ENCODE measurements around the gene FOXO3.
"Not testable (repeated sequence)": the region's sequence is repeated elsewhere in the genome, so short reads cannot be mapped to it uniquely, and the experiment has no call there.

Gene FOXO3

DNA sequence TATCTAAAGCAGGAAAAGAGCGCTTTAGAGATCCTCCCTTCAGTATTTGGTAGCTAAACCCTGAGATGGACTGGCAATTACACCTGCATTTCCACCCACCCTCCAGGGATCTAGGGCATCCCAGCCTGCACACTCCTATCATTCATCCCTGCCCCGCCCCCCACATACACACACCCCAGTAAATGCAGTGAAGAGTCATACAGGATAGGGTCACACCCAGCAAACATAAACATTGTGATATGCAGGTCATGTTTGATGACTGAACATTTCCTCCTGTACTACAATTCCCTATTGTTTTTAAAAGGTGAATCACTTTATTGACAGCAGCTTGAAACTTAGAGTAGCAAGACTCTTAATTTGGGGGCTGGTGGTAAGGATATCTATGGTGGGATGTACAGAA lies 112.9 kb downstream of the FOXO3 start:
- H3K4me1 ChIP-seq (ENCODE audit: control insufficient read depth, insufficient read depth, low read length) = peaks cover 28% of the 10 kb centered on the region
- H3K9me3 ChIP-seq (ENCODE audit: control insufficient read depth, insufficient read depth, low read length) = no peaks in the 10 kb centered on the region
- no peaks in the 10 kb centered on the region for H3K27me3 ChIP-seq (ENCODE audit: control insufficient read depth, insufficient read depth, low read length)
- H3K4me3 ChIP-seq (ENCODE audit: low read depth, low read length) = no peak overlapping the region
- no peaks in the 10 kb centered on the region for H3K36me3 ChIP-seq (ENCODE audit: control insufficient read depth, insufficient read depth, low read length)
- H3K9ac ChIP-seq (ENCODE audit: low read depth, low read length) = no peak overlapping the region

DNA sequence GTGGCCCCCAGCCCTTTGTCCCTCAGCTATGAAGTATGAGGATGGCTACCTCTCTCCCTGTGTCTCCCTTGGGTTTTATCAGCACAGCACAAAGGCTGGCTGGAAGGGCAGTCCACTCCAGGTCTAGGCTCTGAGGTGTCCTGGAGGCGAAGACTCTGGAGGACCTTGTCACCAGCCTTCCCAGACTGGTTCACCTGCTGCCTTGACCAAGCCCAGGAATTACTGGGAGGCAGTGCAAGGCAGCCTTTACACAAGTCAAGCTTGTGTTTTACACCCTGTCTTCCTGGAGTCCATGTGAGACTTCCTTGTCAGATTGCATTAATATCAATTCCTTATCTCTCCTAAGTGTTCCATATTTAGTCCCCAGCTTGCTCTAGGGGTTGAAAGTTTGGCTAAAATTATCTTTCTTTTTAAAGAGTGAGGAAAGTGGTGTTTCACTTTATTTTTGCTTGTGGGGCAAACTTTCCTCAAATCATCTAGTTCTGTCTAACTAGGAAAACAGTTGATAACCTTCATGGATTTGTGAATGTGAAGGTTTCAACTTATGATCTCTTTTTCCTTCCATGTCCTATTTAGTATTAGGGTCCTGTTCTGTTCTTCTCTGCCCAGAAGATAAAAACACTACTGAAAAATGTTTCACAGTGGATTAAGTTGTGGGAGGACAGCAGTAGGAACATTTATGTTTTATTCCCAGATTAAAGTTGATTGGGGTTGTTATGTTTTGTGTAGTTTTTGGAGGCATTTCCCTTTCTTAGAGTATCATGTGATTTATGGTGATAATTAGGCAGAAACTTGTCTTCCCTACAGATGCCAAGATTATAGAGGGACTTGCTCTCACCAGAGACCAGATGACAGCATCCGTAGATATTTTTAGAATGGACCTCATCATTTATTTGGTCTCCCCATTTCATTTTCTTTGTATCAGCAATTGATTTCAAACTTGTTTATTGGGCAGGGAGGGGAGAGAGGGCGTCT lies 114.8 kb downstream of the FOXO3 start:
- no peak overlapping the region for H3K4me3 ChIP-seq (ENCODE audit: low read depth, low read length)
- H3K9me3 ChIP-seq (ENCODE audit: control insufficient read depth, insufficient read depth, low read length) = no peaks in the 10 kb centered on the region
- no peaks in the 10 kb centered on the region for H3K27me3 ChIP-seq (ENCODE audit: control insufficient read depth, insufficient read depth, low read length)
- H3K4me1 ChIP-seq (ENCODE audit: control insufficient read depth, insufficient read depth, low read length) = peaks cover 28% of the 10 kb centered on the region
- H3K9ac ChIP-seq (ENCODE audit: low read depth, low read length) = no peak overlapping the region
- no peaks in the 10 kb centered on the region for H3K36me3 ChIP-seq (ENCODE audit: control insufficient read depth, insufficient read depth, low read length)

DNA sequence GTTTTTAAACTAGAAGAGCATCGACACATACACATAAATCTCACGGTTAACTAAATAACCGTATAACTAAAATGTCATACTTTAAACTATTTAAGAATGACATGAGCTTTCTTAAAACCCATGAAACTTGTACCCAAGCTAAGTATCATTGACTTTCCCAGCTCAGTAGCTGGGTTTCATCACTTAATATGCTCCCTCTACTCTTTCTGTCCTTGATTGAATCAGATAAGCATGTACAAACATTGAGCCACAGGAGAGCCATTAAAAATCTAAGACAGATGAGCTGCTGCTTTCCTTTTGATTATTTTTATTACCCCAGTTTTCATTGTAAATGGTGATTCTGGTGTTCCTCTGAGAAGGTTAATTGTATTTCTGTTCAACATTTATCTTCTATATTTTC lies 115.8 kb downstream of the FOXO3 start:
- Histone ChIP-seq H3K27me3 (ENCODE audit: control insufficient read depth, insufficient read depth, low read length) (no peaks in the 10 kb centered on the region), H3K9ac (ENCODE audit: low read depth, low read length) (no peak overlapping the region), H3K36me3 (ENCODE audit: control insufficient read depth, insufficient read depth, low read length) (no peaks in the 10 kb centered on the region), H3K4me1 (ENCODE audit: control insufficient read depth, insufficient read depth, low read length) (peaks cover 19% of the 10 kb centered on the region), H3K4me3 (ENCODE audit: low read depth, low read length) (no peak overlapping the region), H3K9me3 (ENCODE audit: control insufficient read depth, insufficient read depth, low read length) (no peaks in the 10 kb centered on the region)

DNA sequence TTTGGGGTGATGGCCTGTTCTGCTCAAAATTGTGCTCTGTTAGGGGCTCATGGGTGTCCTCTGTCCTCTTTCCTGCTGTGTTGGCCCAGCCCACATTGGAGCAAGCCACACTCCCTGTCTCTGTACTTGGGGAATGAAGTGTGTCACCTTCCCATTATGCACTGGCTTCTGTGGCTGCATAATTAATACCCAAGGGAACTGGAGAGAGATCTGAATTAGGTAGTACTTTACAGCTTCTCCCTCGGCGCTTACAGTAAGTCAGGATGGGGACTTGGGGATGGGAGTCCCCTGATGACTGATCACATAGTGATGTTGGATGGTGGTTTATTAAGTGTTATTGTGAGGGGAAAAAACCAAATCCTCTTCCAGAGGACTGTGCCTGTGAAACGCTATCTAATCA lies 116.6 kb downstream of the FOXO3 start:
- H3K9me3 ChIP-seq (ENCODE audit: control insufficient read depth, insufficient read depth, low read length) = no peaks in the 10 kb centered on the region
- no peak overlapping the region for H3K9ac ChIP-seq (ENCODE audit: low read depth, low read length)
- H3K36me3 ChIP-seq (ENCODE audit: control insufficient read depth, insufficient read depth, low read length) = no peaks in the 10 kb centered on the region
- H3K27me3 ChIP-seq (ENCODE audit: control insufficient read depth, insufficient read depth, low read length) = no peaks in the 10 kb centered on the region
- peaks cover 13% of the 10 kb centered on the region for H3K4me1 ChIP-seq (ENCODE audit: control insufficient read depth, insufficient read depth, low read length)
- no peak overlapping the region for H3K4me3 ChIP-seq (ENCODE audit: low read depth, low read length)

DNA sequence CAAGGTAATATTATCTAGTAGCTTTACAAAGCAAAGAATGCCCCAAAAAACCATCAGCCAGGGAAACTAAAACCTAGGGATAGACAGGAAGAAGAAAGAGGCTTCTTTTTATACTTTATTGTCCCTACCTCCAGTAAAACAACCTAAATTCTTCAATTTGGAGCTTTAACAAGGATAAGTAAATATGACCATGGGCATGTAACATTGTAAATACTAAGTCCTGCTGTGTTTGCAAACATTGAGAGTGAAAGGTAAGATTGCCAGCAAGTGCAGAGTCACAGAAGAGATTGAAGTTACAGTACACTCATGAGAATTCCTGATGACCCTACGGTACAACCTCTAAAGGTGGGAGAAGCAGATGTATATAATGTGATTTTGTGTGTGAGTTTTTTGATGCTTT lies 117.2 kb downstream of the FOXO3 start:
- Histone ChIP-seq H3K9ac (ENCODE audit: low read depth, low read length) (no peak overlapping the region), H3K4me3 (ENCODE audit: low read depth, low read length) (no peak overlapping the region), H3K4me1 (ENCODE audit: control insufficient read depth, insufficient read depth, low read length) (peaks cover 8% of the 10 kb centered on the region), H3K36me3 (ENCODE audit: control insufficient read depth, insufficient read depth, low read length) (no peaks in the 10 kb centered on the region), H3K27me3 (ENCODE audit: control insufficient read depth, insufficient read depth, low read length) (no peaks in the 10 kb centered on the region), H3K9me3 (ENCODE audit: control insufficient read depth, insufficient read depth, low read length) (no peaks in the 10 kb centered on the region)

DNA sequence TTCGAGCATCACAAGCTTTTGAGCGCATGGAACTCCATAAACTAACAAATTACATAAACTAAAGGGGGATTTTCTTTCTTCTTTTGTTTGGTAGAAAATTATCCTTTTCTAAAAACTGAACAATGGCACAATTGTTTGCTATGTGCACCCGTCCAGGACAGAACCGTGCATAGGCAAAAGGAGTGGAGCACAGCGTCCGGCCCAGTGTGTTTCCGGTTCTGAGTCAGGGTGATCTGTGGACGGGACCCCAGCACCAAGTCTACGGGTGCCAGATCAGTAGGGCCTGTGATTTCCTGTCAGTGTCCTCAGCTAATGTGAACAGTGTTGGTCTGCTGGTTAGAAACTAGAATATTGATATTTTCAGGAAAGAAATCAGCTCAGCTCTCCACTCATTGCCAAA lies 119.6 kb downstream of the FOXO3 start:
- H3K36me3 ChIP-seq (ENCODE audit: control insufficient read depth, insufficient read depth, low read length); H3K9me3 ChIP-seq (ENCODE audit: control insufficient read depth, insufficient read depth, low read length); H3K9ac ChIP-seq (ENCODE audit: low read depth, low read length); H3K4me1 ChIP-seq (ENCODE audit: control insufficient read depth, insufficient read depth, low read length); H3K27me3 ChIP-seq (ENCODE audit: control insufficient read depth, insufficient read depth, low read length); H3K4me3 ChIP-seq (ENCODE audit: low read depth, low read length): not testable (repeated sequence)

DNA sequence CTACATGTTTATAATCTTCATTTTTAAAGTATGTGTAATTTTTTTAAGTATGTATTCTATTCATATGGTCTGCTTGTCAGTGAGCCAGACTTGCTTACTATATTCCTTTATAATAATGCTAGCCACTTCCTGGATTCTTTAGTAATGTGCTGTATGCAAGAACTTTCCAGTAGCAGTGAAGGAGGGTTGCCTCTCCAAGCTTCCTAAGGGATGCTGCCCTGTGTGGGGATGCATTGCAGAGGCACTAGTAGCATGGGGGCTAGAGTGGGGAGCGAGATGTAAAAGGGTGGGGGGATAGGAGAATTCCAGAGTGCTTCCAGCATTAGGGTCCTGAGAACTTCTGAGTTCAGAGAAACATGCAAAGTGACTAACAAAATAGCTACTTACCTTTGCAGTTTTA lies 121.0 kb downstream of the FOXO3 start:
- not testable (repeated sequence) for H3K4me1 ChIP-seq (ENCODE audit: control insufficient read depth, insufficient read depth, low read length); H3K9me3 ChIP-seq (ENCODE audit: control insufficient read depth, insufficient read depth, low read length); H3K36me3 ChIP-seq (ENCODE audit: control insufficient read depth, insufficient read depth, low read length); H3K4me3 ChIP-seq (ENCODE audit: low read depth, low read length); H3K27me3 ChIP-seq (ENCODE audit: control insufficient read depth, insufficient read depth, low read length); H3K9ac ChIP-seq (ENCODE audit: low read depth, low read length)

DNA sequence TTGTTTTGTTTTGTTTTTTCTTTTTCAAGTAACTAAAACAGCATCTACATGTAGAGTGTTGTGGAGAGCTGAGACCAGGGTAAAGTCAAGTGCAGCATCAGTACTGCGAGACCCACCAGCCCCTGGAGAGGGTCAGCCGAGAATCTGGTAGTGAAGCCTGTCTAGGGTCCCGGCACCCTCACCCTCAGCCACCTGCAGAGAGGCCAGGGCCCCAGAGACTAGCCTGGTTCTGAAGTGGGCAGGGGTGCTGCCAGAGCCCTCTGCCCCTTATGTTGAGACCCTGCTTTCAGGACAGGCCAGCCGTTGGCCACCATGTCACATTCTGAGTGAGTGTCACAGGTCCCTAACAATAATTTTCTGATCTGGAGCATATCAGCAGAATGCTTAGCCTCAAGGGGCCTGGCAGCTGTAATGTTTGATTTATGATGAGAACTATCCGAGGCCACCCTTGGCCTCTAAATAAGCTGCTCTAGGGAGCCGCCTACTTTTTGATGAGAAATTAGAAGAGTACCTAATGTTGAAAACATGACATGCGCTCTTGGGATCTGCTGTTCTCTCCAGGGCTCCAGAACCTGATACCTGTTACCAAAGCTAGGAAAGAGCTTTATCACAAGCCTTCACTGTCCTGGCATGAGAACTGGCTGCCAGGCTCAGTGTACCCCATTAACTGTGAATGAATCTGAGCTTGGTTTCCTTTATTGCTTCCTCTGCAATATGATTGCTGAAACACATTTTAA lies 121.8 kb downstream of the FOXO3 start:
- not testable (repeated sequence) for H3K4me3 ChIP-seq (ENCODE audit: low read depth, low read length); H3K9me3 ChIP-seq (ENCODE audit: control insufficient read depth, insufficient read depth, low read length); H3K27me3 ChIP-seq (ENCODE audit: control insufficient read depth, insufficient read depth, low read length)

DNA sequence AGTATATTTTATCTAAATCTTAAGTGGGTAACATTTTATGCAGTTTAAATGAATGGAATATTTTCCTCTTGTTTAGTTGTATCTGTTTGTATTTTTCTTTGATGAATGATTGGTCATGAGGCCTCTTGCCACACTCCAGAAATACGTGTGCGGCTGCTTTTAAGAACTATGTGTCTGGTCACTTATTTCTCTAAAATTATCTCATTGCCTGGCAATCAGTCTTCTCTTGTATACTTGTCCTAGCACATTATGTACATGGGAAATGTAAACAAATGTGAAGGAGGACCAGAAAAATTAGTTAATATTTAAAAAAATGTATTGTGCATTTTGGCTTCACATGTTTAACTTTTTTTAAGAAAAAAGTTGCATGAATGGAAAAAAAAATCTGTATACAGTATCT lies 123.3 kb downstream of the FOXO3 start:
- not testable (repeated sequence) for H3K9me3 ChIP-seq (ENCODE audit: control insufficient read depth, insufficient read depth, low read length); H3K27me3 ChIP-seq (ENCODE audit: control insufficient read depth, insufficient read depth, low read length); H3K36me3 ChIP-seq (ENCODE audit: control insufficient read depth, insufficient read depth, low read length); H3K4me1 ChIP-seq (ENCODE audit: control insufficient read depth, insufficient read depth, low read length); H3K9ac ChIP-seq (ENCODE audit: low read depth, low read length); H3K4me3 ChIP-seq (ENCODE audit: low read depth, low read length)

More for the DNA sequence above, 121.8 kb downstream of the FOXO3 start:
- not testable (repeated sequence) for H3K36me3 ChIP-seq (ENCODE audit: control insufficient read depth, insufficient read depth, low read length); H3K4me1 ChIP-seq (ENCODE audit: control insufficient read depth, insufficient read depth, low read length); H3K9ac ChIP-seq (ENCODE audit: low read depth, low read length)

DNA sequence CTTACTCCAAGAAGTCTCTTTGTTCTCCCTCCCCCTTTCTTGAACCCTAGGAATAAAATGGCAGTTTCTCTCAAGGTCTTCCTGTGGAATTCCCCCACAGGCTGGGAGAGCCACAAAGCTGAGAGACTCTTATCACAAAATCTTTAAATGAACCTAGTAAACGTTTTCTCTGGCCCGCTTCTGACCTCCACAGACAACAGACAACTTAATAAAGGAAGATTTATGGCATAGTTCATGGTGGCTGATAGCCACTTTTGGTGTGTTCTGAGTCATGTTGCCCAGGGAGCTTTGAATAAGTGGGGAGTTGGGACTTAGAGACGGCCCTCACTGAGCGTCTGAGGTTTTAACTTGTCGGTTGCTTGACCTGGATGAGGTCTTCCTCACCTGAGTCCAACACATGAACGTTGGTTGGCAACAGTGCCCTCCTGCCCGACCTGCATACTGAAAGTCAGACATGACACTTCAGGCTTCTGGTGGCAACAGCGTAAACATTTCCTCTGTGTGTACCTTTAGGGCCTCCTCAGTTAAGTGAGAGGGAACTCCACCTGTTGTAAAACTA lies 124.1 kb downstream of the FOXO3 start:
- Histone ChIP-seq H3K36me3 (ENCODE audit: control insufficient read depth, insufficient read depth, low read length) (peaks cover 4% of the 10 kb centered on the region), H3K9me3 (ENCODE audit: control insufficient read depth, insufficient read depth, low read length) (no peaks in the 10 kb centered on the region), H3K27me3 (ENCODE audit: control insufficient read depth, insufficient read depth, low read length) (no peaks in the 10 kb centered on the region), H3K4me3 (ENCODE audit: low read depth, low read length) (no peak overlapping the region), H3K4me1 (ENCODE audit: control insufficient read depth, insufficient read depth, low read length) (no peaks in the 10 kb centered on the region), H3K9ac (ENCODE audit: low read depth, low read length) (no peak overlapping the region)

DNA sequence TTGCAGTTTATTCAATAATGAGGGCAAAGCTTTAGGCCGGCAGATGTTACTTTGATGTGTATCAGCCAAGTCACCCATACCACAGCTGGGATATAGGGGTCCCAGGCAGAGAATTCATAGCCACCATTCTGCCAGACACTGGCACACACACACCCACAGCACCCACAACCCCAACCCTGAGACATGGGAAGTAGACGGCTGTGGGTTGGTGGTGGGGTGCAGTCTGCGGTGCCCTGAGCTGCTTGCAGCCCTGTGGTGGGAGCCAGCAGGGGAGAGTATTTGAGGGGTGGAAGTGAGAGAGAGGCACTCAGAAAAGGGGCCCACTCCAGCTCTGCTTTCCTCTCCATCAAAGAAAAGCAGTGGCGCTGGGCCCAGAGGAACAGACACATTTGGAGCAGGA lies 125.3 kb downstream of the FOXO3 start:
- Histone ChIP-seq H3K4me3 (ENCODE audit: low read depth, low read length) (no peak overlapping the region), H3K27me3 (ENCODE audit: control insufficient read depth, insufficient read depth, low read length) (no peaks in the 10 kb centered on the region), H3K9ac (ENCODE audit: low read depth, low read length) (no peak overlapping the region), H3K36me3 (ENCODE audit: control insufficient read depth, insufficient read depth, low read length) (peaks cover 4% of the 10 kb centered on the region), H3K9me3 (ENCODE audit: control insufficient read depth, insufficient read depth, low read length) (no peaks in the 10 kb centered on the region), H3K4me1 (ENCODE audit: control insufficient read depth, insufficient read depth, low read length) (peaks cover 4% of the 10 kb centered on the region)

DNA sequence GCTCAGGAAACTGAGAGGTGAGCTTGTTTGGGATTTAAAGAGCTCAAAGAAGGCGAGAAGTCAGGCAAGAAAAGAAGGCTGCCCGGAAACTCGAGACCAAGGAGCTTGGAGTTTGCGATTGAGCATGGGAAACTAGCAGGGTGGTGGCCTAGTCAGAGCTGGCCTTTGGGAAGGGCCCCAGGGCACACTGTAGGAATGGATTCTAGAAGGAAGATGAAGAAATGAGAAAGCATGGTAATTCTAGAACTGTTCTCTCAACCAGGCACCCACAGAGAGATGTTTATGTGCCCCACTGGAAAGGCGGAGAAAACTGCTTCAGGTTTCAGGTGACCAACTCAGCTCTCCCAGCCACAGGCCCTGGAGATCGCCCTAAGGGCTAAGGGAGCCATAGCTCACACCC lies 126.2 kb downstream of the FOXO3 start:
- H3K9ac ChIP-seq (ENCODE audit: low read depth, low read length) = peak overlapping the region; percentile 12
- no peak overlapping the region for H3K4me3 ChIP-seq (ENCODE audit: low read depth, low read length)
- H3K9me3 ChIP-seq (ENCODE audit: control insufficient read depth, insufficient read depth, low read length) = no peaks in the 10 kb centered on the region
- H3K4me1 ChIP-seq (ENCODE audit: control insufficient read depth, insufficient read depth, low read length) = peaks cover 4% of the 10 kb centered on the region
- no peaks in the 10 kb centered on the region for H3K27me3 ChIP-seq (ENCODE audit: control insufficient read depth, insufficient read depth, low read length)
- H3K36me3 ChIP-seq (ENCODE audit: control insufficient read depth, insufficient read depth, low read length) = peaks cover 4% of the 10 kb centered on the region
